Measurements from ENCODE around the gene ELFN2. TPM values are rescaled to one million over a fixed set of nuclear protein-coding genes. Genes with fewer than 3 reads are reported as not detected.
"Not testable (repeated sequence)": the region's sequence is repeated elsewhere in the genome, so short reads cannot be mapped to it uniquely, and the experiment has no call there.

The ELFN2 gene, protein sequence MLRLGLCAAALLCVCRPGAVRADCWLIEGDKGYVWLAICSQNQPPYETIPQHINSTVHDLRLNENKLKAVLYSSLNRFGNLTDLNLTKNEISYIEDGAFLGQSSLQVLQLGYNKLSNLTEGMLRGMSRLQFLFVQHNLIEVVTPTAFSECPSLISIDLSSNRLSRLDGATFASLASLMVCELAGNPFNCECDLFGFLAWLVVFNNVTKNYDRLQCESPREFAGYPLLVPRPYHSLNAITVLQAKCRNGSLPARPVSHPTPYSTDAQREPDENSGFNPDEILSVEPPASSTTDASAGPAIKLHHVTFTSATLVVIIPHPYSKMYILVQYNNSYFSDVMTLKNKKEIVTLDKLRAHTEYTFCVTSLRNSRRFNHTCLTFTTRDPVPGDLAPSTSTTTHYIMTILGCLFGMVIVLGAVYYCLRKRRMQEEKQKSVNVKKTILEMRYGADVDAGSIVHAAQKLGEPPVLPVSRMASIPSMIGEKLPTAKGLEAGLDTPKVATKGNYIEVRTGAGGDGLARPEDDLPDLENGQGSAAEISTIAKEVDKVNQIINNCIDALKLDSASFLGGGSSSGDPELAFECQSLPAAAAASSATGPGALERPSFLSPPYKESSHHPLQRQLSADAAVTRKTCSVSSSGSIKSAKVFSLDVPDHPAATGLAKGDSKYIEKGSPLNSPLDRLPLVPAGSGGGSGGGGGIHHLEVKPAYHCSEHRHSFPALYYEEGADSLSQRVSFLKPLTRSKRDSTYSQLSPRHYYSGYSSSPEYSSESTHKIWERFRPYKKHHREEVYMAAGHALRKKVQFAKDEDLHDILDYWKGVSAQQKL
- polyA plus RNA-seq = not detected

- peaks cover 2 to 9% (median 4%) of the 10 kb centered on the region in 3 donors for H3K4me1 Mint-ChIP-seq
- peak within 1 kb of the TSS in 3 of 4 donors; percentile 48 to 72 (median 65) for H3K4me3 Mint-ChIP-seq
- peaks cover 0 to 2% (median 0%) of the 10 kb centered on the region in 3 donors for H3K9me3 Mint-ChIP-seq
- H3K27ac Mint-ChIP-seq = no peak within 1 kb of the TSS
- H3K36me3 Mint-ChIP-seq = no peaks in the 10 kb centered on the region
- peaks cover 61% of the 10 kb centered on the region for H3K27me3 Mint-ChIP-seq
Observed at GRCh38 chr22:37427135-37427710, at the start of gene ELFN2. ELFN2 (minus strand) TSS chr22:37427479; CDS start chr22:37375534, 51,945 bp downstream.

GRCh38 chr22:37476389-37477329 is 49.4 kb upstream of the ELFN2 start:
- Mint-ChIP-seq H3K9me3 (no peaks in the 10 kb centered on the region), H3K4me3 (no peak overlapping the region), H3K36me3 (no peaks in the 10 kb centered on the region), H3K4me1 (peaks cover 0 to 6% (median 5%) of the 10 kb centered on the region in 3 donors), H3K27ac (no peak overlapping the region), H3K27me3 (no peaks in the 10 kb centered on the region)

GRCh38 chr22:37474447-37475090 is 47.3 kb upstream of the ELFN2 start:
- H3K4me3 Mint-ChIP-seq = no peak overlapping the region
- H3K36me3 Mint-ChIP-seq = peaks cover 4% of the 10 kb centered on the region
- H3K27me3 Mint-ChIP-seq = no peaks in the 10 kb centered on the region
- no peaks in the 10 kb centered on the region for H3K9me3 Mint-ChIP-seq
- H3K27ac Mint-ChIP-seq = peak overlapping the region in 1 of 3 donors; percentile 43
- peaks cover 0 to 1% (median 0%) of the 10 kb centered on the region in 3 donors for H3K4me1 Mint-ChIP-seq

- H3K4me1 Mint-ChIP-seq = peaks cover 0 to 4% (median 3%) of the 10 kb centered on the region in 3 donors
- no peaks in the 10 kb centered on the region for H3K9me3 Mint-ChIP-seq
- no peak overlapping the region for H3K27ac Mint-ChIP-seq
- peaks cover 4% of the 10 kb centered on the region for H3K36me3 Mint-ChIP-seq
- no peak overlapping the region for H3K4me3 Mint-ChIP-seq
- no peaks in the 10 kb centered on the region for H3K27me3 Mint-ChIP-seq
Observed at GRCh38 chr22:37473437-37473946, 46.2 kb upstream of the ELFN2 start.

- Mint-ChIP-seq H3K27ac (peak overlapping the region in 2 of 3 donors; percentile 36), H3K9me3 (no peaks in the 10 kb centered on the region), H3K36me3 (peaks cover 4% of the 10 kb centered on the region), H3K4me3 (no peak overlapping the region), H3K4me1 (peaks cover 0 to 6% (median 3%) of the 10 kb centered on the region in 3 donors), H3K27me3 (no peaks in the 10 kb centered on the region)
Observed at GRCh38 chr22:37472418-37473006, 45.2 kb upstream of the ELFN2 start.

DNA sequence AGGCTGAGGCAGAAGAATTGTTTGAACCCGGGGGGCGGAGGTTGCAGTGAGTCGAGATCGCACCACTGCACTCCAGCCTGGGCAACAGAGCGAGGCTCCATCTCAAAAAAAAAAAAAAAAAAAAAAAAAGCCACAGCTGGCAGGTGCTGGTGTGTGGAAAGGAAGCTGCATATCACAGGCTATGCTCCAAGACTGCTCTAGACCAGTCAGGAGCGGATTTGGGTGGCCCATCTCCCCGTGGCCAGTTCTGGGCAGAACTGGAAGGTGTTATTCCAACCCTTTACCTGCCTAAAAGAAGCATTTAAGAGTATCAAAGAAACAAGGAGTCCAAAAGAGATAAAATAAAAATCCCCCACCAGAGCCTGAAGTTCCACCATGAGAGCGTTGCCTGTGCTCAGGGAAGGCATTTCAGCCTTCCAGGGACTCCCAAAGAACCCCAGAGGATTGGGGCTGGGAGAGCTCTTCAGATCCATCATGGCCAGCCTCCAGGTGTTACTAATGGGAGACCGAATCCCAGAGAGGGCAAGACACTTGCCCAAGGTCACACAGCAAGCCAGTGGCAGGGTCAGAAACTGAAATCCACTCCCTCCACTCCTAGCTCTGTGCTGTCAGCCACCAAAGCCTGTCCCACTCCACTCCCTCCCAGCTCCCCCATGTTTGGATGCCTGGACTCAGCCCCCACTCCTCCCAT is 44.6 kb upstream of the ELFN2 start:
- Mint-ChIP-seq H3K27me3 (no peaks in the 10 kb centered on the region), H3K4me3 (no peak overlapping the region), H3K9me3 (no peaks in the 10 kb centered on the region), H3K4me1 (peaks cover 0 to 6% (median 3%) of the 10 kb centered on the region in 3 donors), H3K27ac (peak overlapping the region in 2 of 3 donors; percentile 36), H3K36me3 (peaks cover 4% of the 10 kb centered on the region)

- Mint-ChIP-seq H3K4me3 (no peak overlapping the region), H3K27ac (peak overlapping the region in 1 of 3 donors; percentile 78), H3K36me3 (peaks cover 4% of the 10 kb centered on the region)
Observed at GRCh38 chr22:37470087-37470445, 42.8 kb upstream of the ELFN2 start.

DNA sequence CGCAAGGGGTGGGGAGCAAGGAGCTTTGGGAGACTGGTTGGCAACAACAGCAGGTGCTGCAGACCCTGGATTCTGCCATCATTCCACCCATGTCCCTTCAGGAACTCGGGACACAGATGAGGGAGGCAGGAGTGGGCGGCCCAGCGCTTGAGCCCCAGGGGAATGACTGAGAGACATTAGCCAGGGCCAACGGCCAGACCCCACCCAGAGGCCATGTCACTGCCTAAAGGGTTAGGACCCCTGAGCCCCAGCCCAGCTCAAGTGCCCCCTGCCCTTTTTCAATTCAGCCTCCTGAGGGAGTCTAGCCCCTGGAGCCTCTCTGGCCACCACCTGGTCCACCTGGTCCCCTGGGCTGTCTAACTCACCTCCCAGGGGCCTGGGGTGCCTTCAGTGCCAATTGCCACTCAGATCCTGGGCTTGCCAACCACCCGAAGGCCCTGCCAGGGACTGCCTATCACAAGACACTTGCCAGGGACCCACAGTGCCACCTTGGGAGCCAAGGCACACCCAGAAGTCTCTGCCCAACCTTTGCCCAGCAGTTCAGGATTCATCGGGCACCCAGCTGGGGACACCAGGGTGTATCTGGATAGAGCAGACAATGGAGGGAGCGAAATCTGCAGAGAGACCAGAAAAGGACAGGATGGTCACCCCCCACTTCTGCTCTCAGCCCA is 42.3 kb upstream of the ELFN2 start:
- peak overlapping the region in 1 of 3 donors; percentile 78 for H3K27ac Mint-ChIP-seq
- H3K9me3 Mint-ChIP-seq = no peaks in the 10 kb centered on the region
- no peaks in the 10 kb centered on the region for H3K27me3 Mint-ChIP-seq
- H3K4me3 Mint-ChIP-seq = no peak overlapping the region
- peaks cover 2 to 7% (median 7%) of the 10 kb centered on the region in 3 donors for H3K4me1 Mint-ChIP-seq
- H3K36me3 Mint-ChIP-seq = peaks cover 4% of the 10 kb centered on the region

More at GRCh38 chr22:37470087-37470445, 42.8 kb upstream of the ELFN2 start:
- no peaks in the 10 kb centered on the region for H3K9me3 Mint-ChIP-seq
- no peaks in the 10 kb centered on the region for H3K27me3 Mint-ChIP-seq
- peaks cover 0 to 6% (median 5%) of the 10 kb centered on the region in 3 donors for H3K4me1 Mint-ChIP-seq

- H3K9me3 Mint-ChIP-seq, H3K36me3 Mint-ChIP-seq, H3K27me3 Mint-ChIP-seq, H3K4me3 Mint-ChIP-seq: not testable (repeated sequence)
- Mint-ChIP-seq H3K27ac (peak overlapping the region in 1 of 3 donors; percentile 47), H3K4me1 (peaks cover 4 to 11% (median 9%) of the 10 kb centered on the region in 3 donors)
Observed at GRCh38 chr22:37468201-37468695, 41.0 kb upstream of the ELFN2 start.

- Mint-ChIP-seq H3K36me3 (peaks cover 4% of the 10 kb centered on the region), H3K9me3 (no peaks in the 10 kb centered on the region), H3K4me3 (no peak overlapping the region), H3K27ac (no peak overlapping the region), H3K27me3 (no peaks in the 10 kb centered on the region), H3K4me1 (peaks cover 4 to 11% (median 9%) of the 10 kb centered on the region in 3 donors)
Observed at GRCh38 chr22:37467391-37467955, 40.2 kb upstream of the ELFN2 start.

- Mint-ChIP-seq H3K36me3 (peaks cover 4% of the 10 kb centered on the region), H3K27me3 (no peaks in the 10 kb centered on the region), H3K9me3 (no peaks in the 10 kb centered on the region), H3K4me3 (no peak overlapping the region), H3K27ac (no peak overlapping the region), H3K4me1 (peaks cover 4 to 11% (median 8%) of the 10 kb centered on the region in 3 donors)
Observed at GRCh38 chr22:37464181-37464580, 36.9 kb upstream of the ELFN2 start.

- no peaks in the 10 kb centered on the region for H3K27me3 Mint-ChIP-seq
- no peaks in the 10 kb centered on the region for H3K9me3 Mint-ChIP-seq
- H3K4me1 Mint-ChIP-seq = peaks cover 3 to 9% (median 4%) of the 10 kb centered on the region in 3 donors
- H3K27ac Mint-ChIP-seq = no peak overlapping the region
- peaks cover 8% of the 10 kb centered on the region for H3K36me3 Mint-ChIP-seq
- H3K4me3 Mint-ChIP-seq = no peak overlapping the region
Observed at GRCh38 chr22:37462983-37463382, 35.7 kb upstream of the ELFN2 start.

Data from IgD-negative memory B cell (primary cell).